Rectal smooth muscle tissue (tissue), 1 donor: Measurements from ENCODE around the gene CELF4.

ENCODE experiments used
- H3K27ac ChIP-seq: one replicate; pipeline ENCODE4 v1.7.0; 2013; ENCODE audit warnings: low read depth, low read length, inconsistent platforms
- H3K27me3 ChIP-seq: one replicate; pipeline ENCODE4 v1.7.0; 2013; ENCODE audit warnings: low read length; ENCODE audit not compliant: control insufficient read depth, insufficient read depth
- H3K36me3 ChIP-seq: one replicate; pipeline ENCODE4 v1.7.0; 2013; ENCODE audit warnings: low read length; ENCODE audit not compliant: control insufficient read depth, insufficient read depth
- H3K4me1 ChIP-seq: one replicate; pipeline ENCODE4 v1.7.0; 2013; ENCODE audit warnings: low read length; ENCODE audit not compliant: control insufficient read depth, insufficient read depth
- H3K4me3 ChIP-seq: one replicate; pipeline ENCODE4 v1.7.0; 2013; ENCODE audit warnings: low read length
- H3K9ac ChIP-seq: one replicate; pipeline ENCODE4 v1.7.0; 2013; ENCODE audit warnings: low read length

Gene CELF4

DNA sequence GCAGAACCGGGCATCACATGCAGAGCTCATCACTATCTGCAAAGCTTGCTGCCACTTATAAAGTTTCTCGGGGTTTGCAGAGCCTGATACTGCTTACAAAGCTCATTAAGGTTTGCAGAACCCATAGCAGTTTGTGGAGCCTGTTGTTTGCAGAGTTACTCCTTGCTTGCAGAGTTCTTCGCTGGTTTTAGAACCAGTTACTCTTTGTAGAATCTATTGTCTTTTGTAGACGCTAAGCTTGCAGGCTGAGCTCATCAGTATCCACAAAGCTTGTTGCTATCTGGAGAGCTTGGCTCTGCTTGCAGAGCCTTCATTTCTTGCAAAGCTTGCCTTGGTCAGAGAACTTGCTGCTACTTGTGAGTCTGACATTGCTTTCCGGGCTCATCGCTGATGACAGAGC lies 106.9 kb downstream of the CELF4 start:
- no peak overlapping the region for H3K27ac ChIP-seq
- no peak overlapping the region for H3K9ac ChIP-seq
- H3K4me1 ChIP-seq: no peaks in the 10 kb centered on the region
- H3K4me3 ChIP-seq: no peak overlapping the region
- no peaks in the 10 kb centered on the region for H3K27me3 ChIP-seq
- no peaks in the 10 kb centered on the region for H3K36me3 ChIP-seq

- Histone ChIP-seq H3K4me3 (no peak overlapping the region), H3K27ac (no peak overlapping the region), H3K27me3 (no peaks in the 10 kb centered on the region), H3K9ac (no peak overlapping the region), H3K36me3 (no peaks in the 10 kb centered on the region), H3K4me1 (peaks cover 3% of the 10 kb centered on the region)
Observed at GRCh38 chr18:37457753-37458152, 107.8 kb downstream of the CELF4 start.

- Histone ChIP-seq H3K4me3 (no peak overlapping the region), H3K36me3 (no peaks in the 10 kb centered on the region), H3K27ac (no peak overlapping the region), H3K4me1 (peaks cover 6% of the 10 kb centered on the region), H3K27me3 (no peaks in the 10 kb centered on the region), H3K9ac (no peak overlapping the region)
Observed at GRCh38 chr18:37457341-37457740, 108.3 kb downstream of the CELF4 start.

- Histone ChIP-seq H3K4me3 (no peak overlapping the region), H3K4me1 (peaks cover 8% of the 10 kb centered on the region), H3K27me3 (no peaks in the 10 kb centered on the region), H3K9ac (no peak overlapping the region), H3K36me3 (no peaks in the 10 kb centered on the region), H3K27ac (no peak overlapping the region)
Observed at GRCh38 chr18:37456873-37457272, 108.7 kb downstream of the CELF4 start.

DNA sequence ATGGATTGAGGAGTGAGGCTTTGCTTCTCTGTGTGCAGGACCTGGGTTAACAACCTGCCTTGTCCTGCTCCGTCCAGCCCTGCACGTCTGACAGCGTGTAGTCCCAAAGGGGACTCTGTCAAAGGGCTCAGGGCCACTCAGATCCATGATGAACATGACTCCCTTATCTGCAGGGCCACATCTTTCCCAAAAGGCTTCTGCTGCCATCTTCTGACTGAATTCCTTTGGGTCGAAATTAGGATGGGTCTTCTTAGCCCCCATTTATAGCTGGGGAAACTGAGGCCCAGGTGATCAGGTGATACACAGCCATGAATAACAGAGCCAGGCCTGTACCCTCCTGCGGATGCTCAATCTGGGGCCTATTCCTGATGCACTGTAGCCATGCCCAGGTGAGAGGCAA lies 109.2 kb downstream of the CELF4 start:
- no peaks in the 10 kb centered on the region for H3K27me3 ChIP-seq
- H3K9ac ChIP-seq: no peak overlapping the region
- no peak overlapping the region for H3K27ac ChIP-seq
- no peak overlapping the region for H3K4me3 ChIP-seq
- H3K36me3 ChIP-seq: no peaks in the 10 kb centered on the region
- H3K4me1 ChIP-seq: peaks cover 8% of the 10 kb centered on the region

GRCh38 chr18:37453752-37454151 lies 111.8 kb downstream of the CELF4 start:
- Histone ChIP-seq H3K4me1 (peaks cover 13% of the 10 kb centered on the region), H3K27ac (peak overlapping the region; percentile 19), H3K36me3 (no peaks in the 10 kb centered on the region), H3K9ac (no peak overlapping the region), H3K27me3 (no peaks in the 10 kb centered on the region), H3K4me3 (no peak overlapping the region)

- peak overlapping the region; percentile 62 for H3K27ac ChIP-seq
- no peaks in the 10 kb centered on the region for H3K36me3 ChIP-seq
- no peak overlapping the region for H3K4me3 ChIP-seq
- H3K9ac ChIP-seq: no peak overlapping the region
- peaks cover 13% of the 10 kb centered on the region for H3K4me1 ChIP-seq
- no peaks in the 10 kb centered on the region for H3K27me3 ChIP-seq
Observed at GRCh38 chr18:37452682-37453385, 112.8 kb downstream of the CELF4 start.

- no peak overlapping the region for H3K4me3 ChIP-seq
- no peaks in the 10 kb centered on the region for H3K36me3 ChIP-seq
- no peaks in the 10 kb centered on the region for H3K27me3 ChIP-seq
- H3K27ac ChIP-seq: peak overlapping the region; percentile 62
- peaks cover 13% of the 10 kb centered on the region for H3K4me1 ChIP-seq
- H3K9ac ChIP-seq: no peak overlapping the region
Observed at GRCh38 chr18:37452015-37452414, 113.6 kb downstream of the CELF4 start.

GRCh38 chr18:37451239-37451825 lies 114.3 kb downstream of the CELF4 start:
- Histone ChIP-seq H3K27ac (no peak overlapping the region), H3K36me3 (no peaks in the 10 kb centered on the region), H3K4me3 (no peak overlapping the region), H3K4me1 (peaks cover 13% of the 10 kb centered on the region), H3K27me3 (no peaks in the 10 kb centered on the region), H3K9ac (no peak overlapping the region)

DNA sequence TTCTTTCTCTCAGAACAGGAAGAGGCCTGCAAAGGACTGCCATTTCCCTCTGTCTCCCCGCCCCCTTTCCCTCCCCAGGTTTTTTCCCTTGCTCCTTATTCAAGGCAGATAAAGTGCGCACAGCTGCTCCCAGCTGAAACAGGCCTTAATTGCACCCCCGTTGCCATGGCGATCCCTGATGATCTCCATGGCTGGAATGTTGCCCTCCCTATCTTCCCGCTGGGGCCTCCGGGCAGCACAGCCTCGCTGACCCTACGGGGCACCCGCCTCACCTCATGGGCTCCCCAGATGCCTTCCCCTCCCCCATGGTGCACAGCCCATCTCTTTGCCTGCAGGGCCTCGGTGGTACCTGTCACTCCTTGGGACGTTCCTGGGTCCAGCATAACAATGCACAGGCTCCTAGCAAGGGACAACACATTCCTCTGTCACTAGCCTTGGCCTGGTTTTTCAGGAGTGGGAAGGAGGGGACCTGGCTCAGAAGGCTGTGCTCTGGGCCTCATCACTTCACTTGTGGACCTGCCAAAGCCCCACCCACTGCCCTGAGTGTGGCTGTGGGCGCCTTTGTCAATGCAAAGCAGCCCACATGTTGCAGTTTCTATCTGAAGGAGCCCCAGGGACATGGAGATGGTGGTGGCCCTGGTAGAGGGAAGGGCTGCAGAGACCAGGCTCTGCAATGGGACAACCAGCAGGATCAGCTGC lies 115.0 kb downstream of the CELF4 start:
- peaks cover 13% of the 10 kb centered on the region for H3K4me1 ChIP-seq
- no peak overlapping the region for H3K27ac ChIP-seq
- no peaks in the 10 kb centered on the region for H3K27me3 ChIP-seq
- no peaks in the 10 kb centered on the region for H3K36me3 ChIP-seq
- H3K9ac ChIP-seq: no peak overlapping the region
- no peak overlapping the region for H3K4me3 ChIP-seq

DNA sequence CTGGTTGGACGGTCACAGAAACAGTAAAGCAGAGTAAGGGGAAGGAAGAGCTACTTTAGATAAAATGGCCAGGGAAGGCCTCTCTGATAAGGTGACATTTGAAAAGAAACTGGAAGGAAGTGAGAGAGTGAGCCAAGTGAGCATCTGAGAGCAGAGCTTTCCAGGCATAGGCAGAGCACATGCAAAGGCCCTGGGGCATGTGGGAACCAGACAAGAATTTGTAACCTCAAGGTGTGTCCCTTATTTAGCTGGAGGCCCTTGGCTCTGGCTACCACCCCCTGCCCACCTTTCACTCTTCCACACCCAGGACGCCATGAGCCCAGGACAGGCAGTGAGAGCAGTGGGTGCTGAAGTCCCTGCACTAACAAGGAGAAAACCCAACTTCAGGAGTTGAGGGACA lies 116.0 kb downstream of the CELF4 start:
- Histone ChIP-seq H3K27me3 (no peaks in the 10 kb centered on the region), H3K36me3 (no peaks in the 10 kb centered on the region), H3K27ac (no peak overlapping the region), H3K4me3 (no peak overlapping the region), H3K4me1 (peaks cover 13% of the 10 kb centered on the region), H3K9ac (no peak overlapping the region)

DNA sequence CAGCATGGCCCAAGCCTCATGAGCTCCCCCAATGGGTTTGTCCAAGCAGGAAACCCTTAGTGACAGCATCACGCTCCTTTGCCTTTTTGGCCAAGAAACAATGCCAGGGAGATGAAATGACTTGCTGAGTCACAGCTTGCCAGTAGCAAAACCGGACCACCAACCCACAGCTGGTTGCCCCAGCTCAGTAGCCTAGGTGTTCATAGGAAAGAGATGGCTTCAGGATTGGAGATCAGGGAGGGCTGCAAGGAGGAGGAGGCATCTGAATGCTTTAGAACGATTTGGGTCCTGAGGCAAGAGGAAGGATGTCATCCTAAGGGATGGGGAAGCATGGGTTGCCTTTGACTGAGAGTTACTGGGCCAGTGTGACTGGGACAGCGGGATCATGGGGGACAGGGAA lies 116.7 kb downstream of the CELF4 start:
- H3K9ac ChIP-seq: no peak overlapping the region
- H3K4me3 ChIP-seq: no peak overlapping the region
- H3K36me3 ChIP-seq: no peaks in the 10 kb centered on the region
- no peak overlapping the region for H3K27ac ChIP-seq
- peaks cover 13% of the 10 kb centered on the region for H3K4me1 ChIP-seq
- no peaks in the 10 kb centered on the region for H3K27me3 ChIP-seq
